ENCODE measurements around the gene TXNDC15.

Gene TXNDC15

DNA sequence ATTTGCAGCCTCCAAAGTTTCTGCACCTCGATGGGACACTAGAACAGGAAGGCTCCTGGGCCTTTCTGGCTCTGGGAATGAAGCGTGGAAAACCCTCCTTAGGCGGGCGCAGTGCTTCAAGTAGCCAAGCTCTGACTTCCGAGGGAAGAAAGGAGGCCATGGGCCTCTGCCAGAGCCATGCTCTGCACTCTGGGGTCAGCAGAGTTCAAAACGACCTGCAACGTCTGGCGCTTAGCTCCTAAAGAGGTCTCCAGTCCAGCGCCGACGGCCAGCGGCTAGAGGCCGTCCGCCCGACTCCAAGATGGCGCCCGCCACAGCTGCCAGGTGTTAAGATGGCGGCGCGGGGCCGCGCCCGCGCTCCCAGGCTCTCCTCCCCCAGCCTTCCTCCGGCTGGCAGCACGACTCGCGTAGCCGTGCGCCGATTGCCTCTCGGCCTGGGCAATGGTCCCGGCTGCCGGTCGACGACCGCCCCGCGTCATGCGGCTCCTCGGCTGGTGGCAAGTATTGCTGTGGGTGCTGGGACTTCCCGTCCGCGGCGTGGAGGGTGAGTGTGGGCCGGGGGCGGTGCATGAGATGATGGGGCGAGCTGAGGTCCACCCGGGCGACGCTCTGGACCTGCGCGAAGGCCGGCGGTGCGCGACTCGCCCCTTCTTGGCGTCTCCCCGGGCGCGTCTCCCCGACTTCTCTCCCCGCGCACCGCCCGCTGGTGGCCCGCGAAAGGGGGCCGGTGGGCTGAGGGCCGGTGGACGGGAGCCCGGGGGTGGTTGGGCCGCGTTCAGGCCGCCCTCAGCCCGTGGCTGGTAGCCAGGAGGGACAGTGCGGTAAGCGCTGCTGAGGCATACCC, at the start of gene TXNDC15:
TSS of gene TXNDC15 (plus strand) at position 385 of the 844 bp plus-strand sequence. CDS start at position 442, 57 bp downstream.
- H4K20me1 ChIP-seq (ENCODE audit: low read depth, low read length): no peaks in the 10 kb centered on the region

DNA sequence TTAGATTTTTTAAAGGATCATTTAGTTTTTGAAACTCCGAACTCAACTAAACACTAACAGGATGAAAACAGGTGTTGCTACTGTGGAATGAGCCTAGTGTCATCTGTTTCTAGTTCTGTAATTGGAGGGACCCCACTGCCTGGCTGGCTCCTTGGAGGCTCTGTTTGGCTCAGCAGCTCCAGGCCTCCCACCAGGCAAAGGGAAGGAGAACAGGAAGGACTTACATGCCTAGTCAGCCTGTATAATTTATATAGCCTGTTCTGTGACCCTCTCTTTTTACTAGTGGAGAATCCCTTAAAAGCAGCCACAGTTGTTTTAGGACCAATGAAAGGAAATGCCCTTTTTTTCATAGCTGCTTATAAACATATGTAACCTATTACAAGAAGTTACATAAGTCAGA, 49.5 kb upstream of the TXNDC15 start:
- H3K36me3 ChIP-seq (ENCODE audit: low read length): peaks cover 42% of the 10 kb centered on the region
- H3K79me2 ChIP-seq (ENCODE audit: insufficient read depth, low read length): 0 out of 2 replicates have a peak, but pooled peaks cover 3% of the 10 kb centered on the region
- no peak overlapping the region for H3K27ac ChIP-seq (ENCODE audit: low read depth, low read length)
- no peak overlapping the region for H3K9ac ChIP-seq (ENCODE audit: low read length)
- H3K9me3 ChIP-seq (ENCODE audit: insufficient read depth, low read length): no peaks in the 10 kb centered on the region
- peaks cover 10% of the 10 kb centered on the region for H3F3A ChIP-seq (ENCODE audit: insufficient read depth)
- H3K9me2 ChIP-seq (replicated peaks; ENCODE audit: insufficient read depth, low read length): no peaks in the 10 kb centered on the region
- no peak for TF ChIP-seq CTCF (IDR thresholded peaks at IDR 0.05; ENCODE audit: insufficient read depth, low read length, poor library complexity, severe bottlenecking)
- no peaks in the 10 kb centered on the region for H3K27me3 ChIP-seq (ENCODE audit: low read length)
- H3K4me2 ChIP-seq (ENCODE audit: low read depth, low read length, poor library complexity, severe bottlenecking): no peak overlapping the region
- H4K20me1 ChIP-seq (ENCODE audit: low read depth, low read length): no peaks in the 10 kb centered on the region
- no peak overlapping the region for H3K4me3 ChIP-seq (ENCODE audit: insufficient read depth, low read length, poor library complexity, severe bottlenecking)
- no peak overlapping the region for H2AFZ ChIP-seq (ENCODE audit: low read depth, low read length, severe bottlenecking)

More for the DNA sequence above, at the start of gene TXNDC15:
- TF ChIP-seq CTCF (IDR thresholded peaks at IDR 0.05; ENCODE audit: insufficient read depth, low read length, poor library complexity, severe bottlenecking): no peak
- no peak for TF ChIP-seq EZH2phosphoT487 (conservative IDR thresholded peaks at IDR 0.05; ENCODE audit: low read length)
- peak within 1 kb of the TSS; percentile 99 for H2AFZ ChIP-seq (ENCODE audit: low read depth, low read length, severe bottlenecking)
- peak within 1 kb of the TSS; percentile 61 for H3K4me3 ChIP-seq (ENCODE audit: insufficient read depth, low read length, poor library complexity, severe bottlenecking)
- H3K36me3 ChIP-seq (ENCODE audit: low read length): no peaks in the 10 kb centered on the region
- peak within 1 kb of the TSS; percentile 86 for H3K4me2 ChIP-seq (ENCODE audit: low read depth, low read length, poor library complexity, severe bottlenecking)
- H3K9me3 ChIP-seq (ENCODE audit: insufficient read depth, low read length): no peaks in the 10 kb centered on the region
- peak within 1 kb of the TSS; percentile 69 for H3K27ac ChIP-seq (ENCODE audit: low read depth, low read length)
- H3K9ac ChIP-seq (ENCODE audit: low read length): peak within 1 kb of the TSS; percentile 94
- H3K79me2 ChIP-seq (ENCODE audit: insufficient read depth, low read length): peaks cover 38% of the 10 kb centered on the region
- H3K27me3 ChIP-seq (ENCODE audit: low read length): no peaks in the 10 kb centered on the region
- H3K9me2 ChIP-seq (replicated peaks; ENCODE audit: insufficient read depth, low read length): no peaks in the 10 kb centered on the region
- peaks cover 5% of the 10 kb centered on the region; the same call in 1 of the 2 replicates for H3F3A ChIP-seq (ENCODE audit: insufficient read depth)

DNA sequence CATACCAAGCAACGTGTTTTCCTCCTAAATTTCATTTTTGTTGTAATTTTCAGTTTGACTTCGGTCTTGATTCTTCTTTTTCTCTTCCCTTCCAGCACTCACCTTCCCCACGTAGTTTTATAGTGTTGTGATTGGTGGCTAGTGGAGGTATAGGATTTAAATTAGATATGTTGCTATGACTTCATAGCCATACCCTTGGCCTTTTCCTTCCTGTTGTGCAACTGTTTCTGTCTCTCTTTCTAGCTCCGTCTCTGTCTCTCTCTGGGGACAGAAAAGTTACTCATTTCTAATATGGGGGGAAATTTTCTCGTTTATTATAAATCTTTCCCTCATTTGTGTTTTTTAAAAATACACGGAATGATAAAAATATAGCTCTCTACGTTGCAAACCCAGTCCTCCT, 49.0 kb upstream of the TXNDC15 start:
- no peak for TF ChIP-seq EZH2phosphoT487 (conservative IDR thresholded peaks at IDR 0.05; ENCODE audit: low read length)
- no peak for TF ChIP-seq CTCF (IDR thresholded peaks at IDR 0.05; ENCODE audit: insufficient read depth, low read length, poor library complexity, severe bottlenecking)
- Histone ChIP-seq H3K36me3 (ENCODE audit: low read length) (peaks cover 41% of the 10 kb centered on the region), H3K27ac (ENCODE audit: low read depth, low read length) (no peak overlapping the region), H3K27me3 (ENCODE audit: low read length) (no peaks in the 10 kb centered on the region), H3K79me2 (ENCODE audit: insufficient read depth, low read length) (0 out of 2 replicates have a peak, but pooled peaks cover 3% of the 10 kb centered on the region), H3K9me3 (ENCODE audit: insufficient read depth, low read length) (no peaks in the 10 kb centered on the region), H2AFZ (ENCODE audit: low read depth, low read length, severe bottlenecking) (no peak overlapping the region), H3K9me2 (replicated peaks; ENCODE audit: insufficient read depth, low read length) (no peaks in the 10 kb centered on the region), H3F3A (ENCODE audit: insufficient read depth) (peaks cover 14% of the 10 kb centered on the region), H3K4me2 (ENCODE audit: low read depth, low read length, poor library complexity, severe bottlenecking) (no peak overlapping the region), H3K9ac (ENCODE audit: low read length) (no peak overlapping the region), H3K4me3 (ENCODE audit: insufficient read depth, low read length, poor library complexity, severe bottlenecking) (no peak overlapping the region), H4K20me1 (ENCODE audit: low read depth, low read length) (no peaks in the 10 kb centered on the region)

Data from SU-DHL-6 (cell line).